GM12878 (cell line): ENCODE measurements around the gene BIRC6. TPM values are rescaled to one million over a fixed set of nuclear protein-coding genes. Genes with fewer than 3 reads are reported as not detected.
"Not testable (repeated sequence)": the region's sequence is repeated elsewhere in the genome, so short reads cannot be mapped to it uniquely, and the experiment has no call there.

Experiments
- ATAC-seq: fragments of 200-7000 bp; cut with Tn5 transposase; 3 replicates; pipeline ENCODE4 v1.9.1; 2020; ENCODE audit warnings: mild to moderate bottlenecking, moderate library complexity
- BruUV-seq: library from RNA; stranded (reverse); fragments of 400-500 nt; replicated peaks from 2 replicates; lab custom pipeline; 2021; lab: Mats Ljungman, UMichigan
- CTCF ChIA-PET: fragments of 300-600 bp; sonication (Branson Sonifier 250); formaldehyde crosslinking; extraction: SDS; loops from one replicate; lab custom pipeline; 2021; ENCODE audit warnings: inconsistent platforms; lab: Yijun Ruan, JAX
- POLR2A ChIA-PET: fragments of 350-600 bp; formaldehyde crosslinking; extraction: SDS; loops from one replicate; lab custom pipeline; 2021; ENCODE audit warnings: inconsistent platforms; lab: Charles Lee
- RAD21 ChIA-PET: fragments of 300-600 bp; sonication (Branson Sonifier 250); formaldehyde crosslinking; loops from one replicate; lab custom pipeline; 2023; ENCODE audit warnings: antibody characterized with exemption; ENCODE audit not compliant: unreplicated experiment; lab: Charles Lee
- SMC1A ChIA-PET: fragments of 300-600 bp; sonication (Branson Sonifier 250); formaldehyde crosslinking; loops from one replicate; lab custom pipeline; 2023; ENCODE audit not compliant: unreplicated experiment, uncharacterized antibody; lab: Charles Lee
- DNase-seq: peaks from one replicate; pipeline ENCODE4 v3.0.0-alpha.2; 2011; ENCODE audit warnings: low read depth, low spot score
- FAIRE-seq: peaks from 3 replicates; lab custom pipeline; 2011; peaks lifted over from hg19 to GRCh38; lab: Jason Lieb, UNC
- H2AFZ ChIP-seq: 2 replicates; pipeline ENCODE4 v1.6.0; 2011; ENCODE audit warnings: low read depth, low read length, control low read depth; ENCODE audit not compliant: control insufficient read depth
- H3K27ac ChIP-seq: 2 replicates; pipeline ENCODE4 v1.5.1; 2011; ENCODE audit warnings: control low read depth; ENCODE audit not compliant: control insufficient read depth, insufficient read depth
- H3K27me3 ChIP-seq, 2 experiments: replicated peaks in 1 of 2; 2 replicates each; pipeline versions ENCODE4 v1.6.0 to v1.6.1; 2011; ENCODE audit warnings: low read length in 1 of 2; ENCODE audit not compliant: control insufficient read depth in 2 of 2, insufficient read depth in 2 of 2
- H3K36me3 ChIP-seq, 2 experiments: 2 replicates each; pipeline ENCODE4 v1.5.1; 2011; ENCODE audit warnings: low read length in 1 of 2; ENCODE audit not compliant: control insufficient read depth in 2 of 2, insufficient read depth in 2 of 2
- H3K4me1 ChIP-seq: 2 replicates; pipeline ENCODE4 v1.6.1; 2011; ENCODE audit warnings: mild to moderate bottlenecking, low read length, moderate library complexity, mixed read lengths; ENCODE audit not compliant: control insufficient read depth, insufficient read depth
- H3K4me2 ChIP-seq: 2 replicates; pipeline ENCODE4 v1.6.0; 2011; ENCODE audit warnings: control low read depth; ENCODE audit not compliant: control insufficient read depth, insufficient read depth
- H3K4me3 ChIP-seq: fragments of 200-600 bp; sonication (generic); 2 replicates; pipeline ENCODE4 v1.5.1; 2016
- H3K79me2 ChIP-seq: 2 replicates; pipeline ENCODE4 v1.6.0; 2011; ENCODE audit warnings: low read length; ENCODE audit not compliant: control insufficient read depth, insufficient read depth
- H3K9ac ChIP-seq: 2 replicates; pipeline ENCODE4 v1.8.0; 2011; ENCODE audit warnings: low read length, control low read depth, mixed read lengths; ENCODE audit not compliant: control insufficient read depth, insufficient read depth
- H3K9me3 ChIP-seq: replicated peaks from 3 replicates; pipeline ENCODE4 v1.5.1; 2011; ENCODE audit warnings: mild to moderate bottlenecking, low read length; ENCODE audit not compliant: control insufficient read depth, insufficient read depth
- H4K20me1 ChIP-seq: 2 replicates; pipeline ENCODE4 v1.6.0; 2011; ENCODE audit not compliant: control insufficient read depth, insufficient read depth
- HDAC6 ChIP-seq: fragments of 200-600 bp; sonication (generic); IDR thresholded peaks from one replicate; pipeline ENCODE4 v1.8.0; 2017; ENCODE audit warnings: antibody characterized with exemption; ENCODE audit not compliant: unreplicated experiment
- JUND ChIP-seq: IDR thresholded peaks from 2 replicates; pipeline ENCODE4 v1.6.1; 2012; ENCODE audit warnings: low read depth, mild to moderate bottlenecking, low read length, improper control_type of control experiment, moderate library complexity
- PAX5 ChIP-seq: IDR thresholded peaks from 2 replicates; pipeline ENCODE4 v1.6.1; 2011; ENCODE audit warnings: low read depth, low read length, borderline replicate concordance
- PAX8 ChIP-seq: fragments of 450-650 bp; IDR thresholded peaks from 2 replicates; pipeline ENCODE4 v1.6.1; 2017; ENCODE audit warnings: mild to moderate bottlenecking, moderate library complexity
- SPI1 ChIP-seq: IDR thresholded peaks from 2 replicates; pipeline ENCODE4 v1.6.1; 2011; ENCODE audit warnings: low read depth, mild to moderate bottlenecking, low read length, moderate library complexity, borderline replicate concordance; ENCODE audit not compliant: insufficient read depth
- STAT1 ChIP-seq: fragments of 450-650 bp; conservative IDR thresholded peaks from 2 replicates; pipeline ENCODE4 v1.6.1; 2014; ENCODE audit warnings: antibody characterized with exemption, mild to moderate bottlenecking
- ZZZ3 ChIP-seq: IDR thresholded peaks from 2 replicates; pipeline ENCODE4 v1.6.1; 2011; ENCODE audit warnings: low read depth; ENCODE audit not compliant: control insufficient read depth, insufficient read length
- WGBS: methylation state at CpG from one replicate; pipeline ENCODE4 v1.1.6; 2016; ENCODE audit warnings: low lambda C conversion rate; ENCODE audit not compliant: insufficient replicate concordance, insufficient coverage; ENCODE audit errors: missing lambda C conversion rate; 5-methylcytosine and 5-hydroxymethylcytosine counted together
- in situ Hi-C: fragments of 300-500 bp; cut with MboI; formaldehyde crosslinking; loops from 9 replicates; pipeline ENCODE4 v1.14.3; 2018; ENCODE audit warnings: mixed read lengths
- intact Hi-C: fragments of 100-400 bp; cut with micrococcal nuclease; formaldehyde crosslinking; loops from one replicate; pipeline ENCODE4 v1.14.2; 2022; ENCODE audit not compliant: unreplicated experiment
- polyA plus RNA-seq, 11 experiments: library from polyadenylated mRNA; depleted of rRNA in 4 of 11; unstranded in 6 of 11; stranded (reverse) in 5 of 11; fragments of >200 nt; fragmentation: Nextera tagmentation in 4 of 11; fragmentation: Illumina TruSeq in 1 of 11; extraction: Ambion mirVana in 4 of 11; extraction: Trizol in 1 of 11; gene quantifications; 1 replicate in 1 of 11; 2 replicates in 10 of 11; pipeline versions ENCODE4 v1.2.1 to v1.2.3, GENCODE V29; 2011 to 2016; ENCODE audit warnings: inconsistent platforms in 2 of 11, missing spikeins in 2 of 11, low read depth in 1 of 11
- total RNA-seq, 4 experiments: library from RNA; depleted of rRNA in 3 of 4; stranded (reverse); fragments of >200 nt in 3 of 4; fragmentation: Illumina TruSeq in 1 of 4; extraction: Trizol in 1 of 4; gene quantifications; 2 replicates each; pipeline versions ENCODE4 v1.2.1 to v1.2.3, GENCODE V29; 2013 to 2021
- TF ChIP-seq, protein P1 (sequence below): IDR thresholded peaks from 2 replicates; pipeline ENCODE4 v1.6.1; 2011; ENCODE audit warnings: borderline replicate concordance, low read depth, mild to moderate bottlenecking, moderate library complexity, mixed read lengths, low read length; ENCODE audit not compliant: insufficient read depth; ENCODE audit errors: extremely low read length
- TF ChIP-seq, protein P2 (sequence below): fragments of 450-650 bp; IDR thresholded peaks from 2 replicates; pipeline ENCODE4 v1.6.1; 2017; ENCODE audit warnings: mild to moderate bottlenecking, moderate library complexity

Gene BIRC6
- total and polyA plus RNA-seq, 10 of the 15 experiments (the other 5 are each of a cell fraction or from before 2014, with no cell fraction given) = 18.8 to 118 (median 55.0) TPM

DNA sequence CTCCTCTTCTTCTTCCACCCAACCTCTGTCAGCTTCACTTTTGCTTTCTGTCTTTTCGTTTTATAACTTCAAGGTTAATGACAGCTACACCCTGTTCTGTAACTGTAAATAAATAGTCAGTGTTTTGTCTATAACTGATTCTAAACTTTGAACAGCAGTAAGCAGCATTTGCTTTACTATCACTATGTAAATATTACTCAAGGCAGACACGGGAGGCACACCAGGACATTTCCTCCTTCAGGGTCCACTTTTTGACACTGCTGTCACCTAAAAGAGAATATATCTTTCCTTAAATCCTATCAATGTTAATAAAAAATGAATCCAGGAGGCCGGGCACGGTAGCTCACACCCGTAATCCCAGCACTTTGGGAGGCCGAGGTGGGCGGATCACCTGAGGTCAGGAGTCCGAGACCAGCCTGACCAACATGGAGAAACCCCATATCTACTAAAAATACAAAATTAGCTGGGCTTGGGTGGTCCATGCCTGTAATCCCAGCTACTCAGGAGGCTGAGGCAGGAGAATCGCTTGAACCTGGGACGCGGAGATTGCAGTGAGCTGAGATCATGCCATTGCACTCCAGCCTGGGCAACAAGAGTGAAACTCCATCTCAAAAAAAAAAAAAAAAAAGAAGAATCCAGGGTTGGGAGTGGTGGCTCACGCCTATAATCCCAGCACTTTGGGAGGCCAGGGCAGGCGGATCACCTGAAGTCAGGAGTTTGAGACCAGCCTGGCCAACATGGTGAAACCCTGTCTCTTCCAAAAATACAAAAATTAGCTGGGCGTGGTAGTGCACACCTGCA, 27.4 kb upstream of the BIRC6 start:
- H3K79me2 ChIP-seq, H3K36me3 ChIP-seq, intact Hi-C loops, RAD21 ChIA-PET, CTCF ChIA-PET, H3K27ac ChIP-seq, H3K4me3 ChIP-seq, H3K9me3 ChIP-seq, FAIRE-seq, POLR2A ChIA-PET, SMC1A ChIA-PET, in situ Hi-C loops, H4K20me1 ChIP-seq, DNase-seq, H3K27me3 ChIP-seq, H3K4me2 ChIP-seq, BruUV-seq, H2AFZ ChIP-seq, H3K9ac ChIP-seq, ATAC-seq, H3K4me1 ChIP-seq: not testable (repeated sequence)
- WGBS = 85% methylated on average over 13 of the region's 14 CpGs

- Histone ChIP-seq H3K4me3 (no peak overlapping the region), H3K27ac (no peak overlapping the region), H3K79me2 (no peaks in the 10 kb centered on the region), H3K36me3 (no peaks in the 10 kb centered on the region), H3K9ac (no peak overlapping the region), H3K4me1 (no peaks in the 10 kb centered on the region), H4K20me1 (no peaks in the 10 kb centered on the region), H3K9me3 (no peaks in the 10 kb centered on the region), H3K4me2 (no peak overlapping the region), H3K27me3 (no peaks in the 10 kb centered on the region), H2AFZ (no peak overlapping the region)
- in situ Hi-C loops = no loop called here
- intact Hi-C loops = no loop called here
- 97% methylated on average over 2 of the region's 2 CpGs for WGBS
- ChIA-PET POLR2A (no interaction called here), CTCF (no interaction called here), SMC1A (no interaction called here), RAD21 (no interaction called here)
- DNase-seq (no peak), ATAC-seq (no peak), FAIRE-seq (no peak)
- no TSS peak for BruUV-seq
- TF ChIP-seq, protein P1, sequence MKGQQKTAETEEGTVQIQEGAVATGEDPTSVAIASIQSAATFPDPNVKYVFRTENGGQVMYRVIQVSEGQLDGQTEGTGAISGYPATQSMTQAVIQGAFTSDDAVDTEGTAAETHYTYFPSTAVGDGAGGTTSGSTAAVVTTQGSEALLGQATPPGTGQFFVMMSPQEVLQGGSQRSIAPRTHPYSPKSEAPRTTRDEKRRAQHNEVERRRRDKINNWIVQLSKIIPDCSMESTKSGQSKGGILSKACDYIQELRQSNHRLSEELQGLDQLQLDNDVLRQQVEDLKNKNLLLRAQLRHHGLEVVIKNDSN = no peak
- TF ChIP-seq SPI1 (no peak), PAX5 (no peak), ZZZ3 (no peak), JUND (no peak), PAX8 (no peak), HDAC6 (no peak), STAT1 (no peak)
- TF ChIP-seq, protein P2, sequence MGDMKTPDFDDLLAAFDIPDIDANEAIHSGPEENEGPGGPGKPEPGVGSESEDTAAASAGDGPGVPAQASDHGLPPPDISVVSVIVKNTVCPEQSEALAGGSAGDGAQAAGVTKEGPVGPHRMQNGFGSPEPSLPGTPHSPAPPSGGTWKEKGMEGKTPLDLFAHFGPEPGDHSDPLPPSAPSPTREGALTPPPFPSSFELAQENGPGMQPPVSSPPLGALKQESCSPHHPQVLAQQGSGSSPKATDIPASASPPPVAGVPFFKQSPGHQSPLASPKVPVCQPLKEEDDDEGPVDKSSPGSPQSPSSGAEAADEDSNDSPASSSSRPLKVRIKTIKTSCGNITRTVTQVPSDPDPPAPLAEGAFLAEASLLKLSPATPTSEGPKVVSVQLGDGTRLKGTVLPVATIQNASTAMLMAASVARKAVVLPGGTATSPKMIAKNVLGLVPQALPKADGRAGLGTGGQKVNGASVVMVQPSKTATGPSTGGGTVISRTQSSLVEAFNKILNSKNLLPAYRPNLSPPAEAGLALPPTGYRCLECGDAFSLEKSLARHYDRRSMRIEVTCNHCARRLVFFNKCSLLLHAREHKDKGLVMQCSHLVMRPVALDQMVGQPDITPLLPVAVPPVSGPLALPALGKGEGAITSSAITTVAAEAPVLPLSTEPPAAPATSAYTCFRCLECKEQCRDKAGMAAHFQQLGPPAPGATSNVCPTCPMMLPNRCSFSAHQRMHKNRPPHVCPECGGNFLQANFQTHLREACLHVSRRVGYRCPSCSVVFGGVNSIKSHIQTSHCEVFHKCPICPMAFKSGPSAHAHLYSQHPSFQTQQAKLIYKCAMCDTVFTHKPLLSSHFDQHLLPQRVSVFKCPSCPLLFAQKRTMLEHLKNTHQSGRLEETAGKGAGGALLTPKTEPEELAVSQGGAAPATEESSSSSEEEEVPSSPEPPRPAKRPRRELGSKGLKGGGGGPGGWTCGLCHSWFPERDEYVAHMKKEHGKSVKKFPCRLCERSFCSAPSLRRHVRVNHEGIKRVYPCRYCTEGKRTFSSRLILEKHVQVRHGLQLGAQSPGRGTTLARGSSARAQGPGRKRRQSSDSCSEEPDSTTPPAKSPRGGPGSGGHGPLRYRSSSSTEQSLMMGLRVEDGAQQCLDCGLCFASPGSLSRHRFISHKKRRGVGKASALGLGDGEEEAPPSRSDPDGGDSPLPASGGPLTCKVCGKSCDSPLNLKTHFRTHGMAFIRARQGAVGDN = no peak
These were observed 26.7 kb upstream of the BIRC6 start for GRCh38 chr2:32330136-32330535.
